ENCODE measurements around the gene RACGAP1.
"Not testable (repeated sequence)": the region's sequence is repeated elsewhere in the genome, so short reads cannot be mapped to it uniquely, and the experiment has no call there.

RACGAP1 gene

DNA sequence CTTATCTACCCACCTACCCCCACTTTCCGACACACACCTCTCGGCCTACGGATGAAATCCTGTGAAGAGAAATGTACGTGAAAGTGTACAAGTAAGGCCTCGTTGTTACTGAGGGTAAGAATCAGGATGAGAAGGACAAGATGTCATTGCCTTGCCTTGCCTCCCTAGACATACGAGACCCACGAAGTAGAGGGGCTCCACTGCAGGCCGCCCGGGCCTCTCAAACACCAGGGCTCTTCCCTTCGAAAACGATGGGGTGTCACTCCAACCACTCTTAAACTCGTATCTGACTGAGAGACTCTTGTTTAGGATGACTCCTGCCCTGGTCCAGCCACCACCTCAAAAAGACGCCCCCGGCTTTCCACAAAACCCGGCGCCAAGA, 498 bp downstream of the RACGAP1 start:
- DNase-seq: no peak

DNA sequence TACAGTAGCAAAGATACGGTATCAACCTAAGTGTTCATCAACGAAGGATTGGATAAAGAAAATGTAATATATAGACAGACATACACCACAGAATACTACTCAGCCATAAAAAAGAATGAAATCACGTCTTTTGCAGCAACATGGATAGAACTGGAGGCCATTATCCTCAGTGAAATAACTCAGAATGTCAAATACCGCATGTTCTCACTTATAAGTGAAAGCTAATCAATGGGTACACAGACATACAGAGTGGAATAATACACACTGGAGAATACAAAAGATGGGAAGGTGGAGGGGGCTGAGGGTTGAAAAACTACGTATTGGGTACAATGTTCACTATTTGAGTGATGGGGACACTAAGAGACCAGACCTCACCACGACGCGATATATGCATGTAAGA, 1.1 kb downstream of the RACGAP1 start:
- DNase-seq: no peak

DNA sequence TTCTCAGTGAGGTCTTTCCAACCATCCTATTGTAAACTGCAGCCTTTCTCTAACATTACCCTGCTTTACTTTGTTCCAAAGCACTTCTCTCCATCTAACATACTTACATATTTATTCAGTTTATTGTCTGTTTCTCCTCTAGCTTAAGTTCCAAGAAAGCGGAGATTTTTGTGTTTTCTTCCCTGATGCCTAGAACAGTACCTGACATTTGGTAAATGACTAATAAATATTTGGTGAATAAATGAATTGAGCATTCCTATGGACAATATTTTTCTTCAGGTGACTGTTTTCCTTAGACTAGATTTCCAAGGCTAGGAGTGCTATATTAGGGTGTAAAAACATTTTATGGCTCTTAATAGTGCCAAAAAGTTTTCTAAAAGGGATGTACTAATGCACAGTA, 2.4 kb downstream of the RACGAP1 start:
- no peak for DNase-seq

DNA sequence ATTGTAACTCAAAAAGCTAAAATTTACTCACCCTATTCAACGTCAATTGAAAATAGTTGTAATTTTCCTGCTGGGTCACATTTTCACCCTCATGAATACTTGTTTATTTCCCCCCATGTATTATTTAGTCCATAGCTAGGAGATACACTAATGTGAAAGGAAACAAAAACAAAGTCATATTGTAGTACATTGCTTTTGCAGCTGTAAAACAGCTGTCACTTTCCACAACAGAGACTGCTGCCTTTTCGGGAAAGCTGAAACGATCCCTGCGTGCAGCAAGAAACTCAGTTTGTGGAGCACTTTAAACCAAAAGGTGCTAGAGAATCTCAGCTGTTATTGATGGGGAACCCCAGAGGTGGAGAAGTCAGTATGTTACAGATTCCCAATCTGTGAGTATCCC, 4.3 kb downstream of the RACGAP1 start:
- no peak for DNase-seq

DNA sequence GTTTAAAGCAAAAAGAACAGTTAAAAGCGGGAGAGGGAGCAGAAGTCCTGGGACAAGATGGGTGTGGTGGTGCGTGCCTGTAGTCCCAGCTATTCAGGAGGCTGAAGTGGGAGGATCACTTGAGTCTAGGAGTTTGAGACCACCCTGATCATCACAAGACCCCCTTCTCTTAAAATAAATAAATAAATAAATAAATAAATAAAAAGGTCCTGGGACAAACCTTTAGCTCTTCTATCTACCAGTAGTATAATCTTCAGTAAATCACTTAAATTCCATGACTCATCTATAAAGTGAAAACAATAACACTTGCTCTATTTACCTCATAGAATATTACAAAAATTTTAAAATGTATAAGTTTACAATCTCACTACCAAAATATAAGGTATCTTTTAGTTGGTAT, 5.8 kb downstream of the RACGAP1 start:
- DNase-seq: no peak

DNA sequence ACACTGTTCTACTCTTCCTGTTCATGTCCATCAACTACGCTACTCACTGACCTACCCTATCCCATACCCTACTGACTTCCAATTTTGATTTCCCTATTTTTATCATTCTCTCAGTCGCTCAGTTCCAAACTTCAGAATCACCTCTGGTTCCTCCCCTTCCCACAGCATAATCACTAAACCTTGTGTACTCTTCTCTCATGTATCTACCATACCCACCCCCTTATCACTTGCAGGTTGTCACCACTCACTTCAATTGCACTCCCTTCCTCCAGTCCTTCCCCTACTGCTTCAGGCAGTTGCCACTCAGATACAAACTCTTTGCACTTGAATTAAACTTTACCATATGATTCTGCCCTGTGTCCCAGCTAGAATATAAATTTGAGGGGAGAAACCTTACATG, 6.3 kb downstream of the RACGAP1 start:
- DNase-seq: no peak

DNA sequence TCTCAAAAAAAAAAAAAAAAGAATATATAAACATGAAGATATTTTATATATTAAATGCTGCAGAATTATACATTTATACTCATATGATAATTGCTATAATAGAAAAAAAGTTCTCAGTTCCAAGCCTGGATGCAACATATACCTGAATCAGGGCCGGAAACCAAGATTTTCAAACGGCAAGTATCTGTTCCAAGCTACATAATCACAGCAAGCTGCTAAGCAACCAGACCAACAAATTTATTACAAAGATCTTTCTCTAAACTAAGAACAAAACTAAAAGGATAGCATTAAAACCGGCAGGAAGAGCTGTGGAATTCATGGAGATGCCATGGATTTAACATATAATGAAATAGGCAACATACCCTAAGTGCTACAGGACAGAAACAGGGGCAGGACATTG, 7.1 kb downstream of the RACGAP1 start:
- no peak for DNase-seq

DNA sequence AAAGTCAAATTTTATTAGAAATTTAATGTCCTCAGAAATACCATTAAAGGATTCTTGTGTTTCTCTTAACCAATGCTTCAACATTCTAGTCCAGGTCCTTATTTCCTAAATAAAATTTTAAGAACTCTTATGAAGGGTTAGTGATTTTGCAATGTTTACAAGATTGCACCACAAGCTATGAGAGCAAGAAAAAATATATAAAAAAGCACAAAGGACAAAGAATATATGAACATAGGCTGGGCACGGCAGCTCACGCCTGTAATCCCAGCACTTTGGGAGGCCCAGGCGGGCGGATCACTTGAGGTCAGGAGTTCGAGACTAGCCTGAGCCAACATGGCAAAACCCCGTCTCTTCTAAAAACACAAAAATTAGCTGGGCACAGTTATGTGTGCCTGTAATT, 7.7 kb downstream of the RACGAP1 start:
- no peak for DNase-seq

DNA sequence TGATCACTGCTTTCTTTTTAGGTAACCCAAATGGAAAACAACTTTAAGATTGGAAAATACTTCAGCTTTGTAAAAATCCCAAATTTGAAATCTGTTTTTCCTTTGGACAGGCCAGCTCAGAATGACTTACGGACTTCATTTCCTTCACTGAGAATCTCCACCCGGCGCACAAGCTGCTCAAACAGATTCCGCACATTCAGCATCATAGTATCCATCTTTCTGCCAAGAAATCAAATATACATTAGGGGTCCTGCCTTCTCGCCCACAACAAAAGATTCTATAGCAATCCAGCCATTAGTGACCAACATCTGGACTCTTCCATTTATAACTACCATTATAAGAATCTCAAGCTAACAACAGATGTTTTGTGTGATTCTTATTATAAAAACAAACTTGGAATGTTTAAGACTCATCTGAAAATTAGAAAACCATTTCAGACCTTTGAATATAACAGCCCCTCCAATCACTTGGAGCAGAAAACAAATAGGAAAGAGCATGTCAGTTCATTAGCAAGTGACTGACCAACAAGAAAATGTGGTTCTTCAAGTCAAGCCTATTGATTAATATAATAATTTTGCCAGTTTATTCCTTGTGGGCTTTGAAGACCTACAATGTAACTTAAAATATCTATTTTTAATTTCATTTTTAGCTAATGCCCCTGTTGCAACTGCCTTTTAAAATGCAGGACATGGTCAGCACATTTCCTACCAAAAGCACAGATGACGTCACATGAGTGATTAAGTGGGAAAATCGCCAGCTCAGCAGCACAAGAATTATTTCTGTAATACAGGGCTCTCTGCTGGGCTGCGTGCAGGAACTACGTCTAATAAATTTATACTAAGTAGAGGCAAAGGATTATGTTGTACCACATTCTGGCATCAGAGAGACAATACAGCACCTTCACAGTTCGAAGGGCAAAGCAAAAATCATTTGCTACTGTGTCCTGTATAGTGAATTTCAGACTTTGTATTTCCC, 8.5 kb downstream of the RACGAP1 start:
- DNase-seq: no peak

DNA sequence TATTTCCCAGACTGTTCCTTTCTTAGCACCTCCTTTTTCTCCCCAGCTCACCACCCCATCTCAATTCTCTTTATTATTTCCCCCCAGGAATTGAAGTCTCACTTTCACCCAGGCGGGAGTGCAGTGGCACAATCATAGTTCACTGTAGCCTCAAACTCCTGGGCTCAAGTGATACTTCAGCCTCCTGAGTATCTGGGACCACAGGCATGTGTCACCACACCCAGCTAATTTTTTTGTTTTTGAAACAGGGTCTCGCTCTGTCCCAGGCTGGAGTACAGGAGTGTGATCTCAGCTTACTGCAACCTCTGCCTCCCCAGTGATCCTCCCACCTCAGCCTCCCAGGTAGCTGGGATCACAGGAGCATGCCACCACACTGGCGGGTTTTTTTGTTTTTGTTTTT, 11.0 kb downstream of the RACGAP1 start:
- DNase-seq: no peak

DNA sequence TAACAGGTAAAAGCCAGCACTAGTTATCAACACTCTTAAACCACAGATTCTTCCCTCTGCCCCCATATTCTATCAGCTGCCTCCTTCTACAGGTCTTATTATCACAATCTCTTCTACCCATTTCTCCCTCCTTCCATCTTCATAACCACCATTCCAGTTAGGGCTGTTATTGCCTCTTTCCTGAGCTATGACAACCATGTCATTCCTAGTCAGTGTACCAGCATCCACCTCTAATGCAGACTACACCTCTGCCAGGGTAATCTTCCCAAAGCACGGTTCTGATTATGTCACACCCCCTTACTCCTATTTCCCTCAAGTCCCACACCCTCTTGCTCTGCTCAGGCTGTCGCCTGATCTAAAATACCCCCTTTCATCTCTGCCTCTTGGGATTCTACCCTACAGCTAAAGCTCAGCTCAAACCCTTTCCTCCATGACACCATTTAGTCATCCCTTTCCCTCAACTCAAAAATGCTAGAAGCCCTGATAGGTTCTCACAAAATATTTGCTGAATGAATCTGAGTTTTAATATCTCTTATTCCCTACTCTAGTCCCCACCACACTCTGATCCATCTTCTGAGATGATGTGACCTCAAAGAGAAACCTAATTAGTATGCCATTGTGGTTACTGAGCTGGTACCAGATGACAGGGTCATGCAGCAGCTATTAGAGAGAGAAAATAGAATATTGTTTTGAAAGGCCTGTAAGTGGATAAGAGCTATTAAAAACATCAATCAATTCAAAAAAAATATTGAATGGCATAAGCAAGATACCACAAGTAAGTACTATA, 11.7 kb downstream of the RACGAP1 start:
- DNase-seq: no peak

DNA sequence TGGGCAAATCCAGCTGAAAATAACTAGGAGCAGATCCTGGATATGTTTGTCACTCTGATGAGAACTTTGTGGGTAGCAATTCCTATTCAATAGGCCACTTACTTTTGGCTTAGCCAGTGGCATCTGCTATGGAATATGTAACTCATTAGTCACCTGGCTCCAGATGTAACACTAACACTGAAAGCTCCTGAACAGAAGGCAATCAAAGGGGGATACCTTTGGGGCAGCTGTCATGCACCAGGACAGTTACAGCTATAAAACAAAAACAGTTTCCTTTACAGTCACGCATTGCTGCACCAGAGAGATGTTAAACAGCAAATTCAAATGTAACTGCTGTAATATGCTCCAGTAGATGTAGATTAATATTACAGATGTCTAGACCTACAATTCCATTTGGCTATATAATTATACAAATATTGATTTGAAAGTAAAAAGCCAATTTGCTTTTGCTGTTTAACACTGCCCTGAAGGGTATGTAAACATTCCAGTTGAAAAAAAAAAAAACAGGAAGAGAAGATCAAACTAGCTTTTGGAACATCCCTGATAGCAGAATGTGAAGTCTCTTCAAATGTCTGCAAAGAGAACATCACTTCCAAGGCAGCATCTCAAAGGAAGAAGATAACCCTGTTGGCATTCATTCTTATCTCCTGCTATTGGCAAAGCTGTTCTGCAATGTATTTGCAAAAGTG, 18.4 kb downstream of the RACGAP1 start:
- DNase-seq: no peak

DNA sequence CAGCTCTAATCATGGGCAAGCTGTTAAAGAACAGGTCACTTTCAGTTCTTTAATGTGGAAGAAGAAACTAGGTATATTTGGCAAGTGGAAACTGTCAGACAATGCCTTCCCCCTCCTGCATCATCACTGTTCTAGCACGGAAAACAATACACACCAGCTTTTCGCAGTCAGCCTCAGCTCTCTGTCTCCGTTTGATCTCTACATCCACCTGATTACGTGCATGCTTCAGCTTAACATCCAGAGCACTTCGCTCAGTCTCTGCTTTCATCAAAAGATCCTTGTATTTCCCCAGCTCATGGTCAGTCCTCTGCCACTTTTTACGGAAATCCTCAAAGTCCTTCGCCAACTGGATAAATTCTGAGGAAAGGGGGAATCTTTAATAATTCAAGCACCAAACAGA, 19.0 kb downstream of the RACGAP1 start:
- DNase-seq: no peak

DNA sequence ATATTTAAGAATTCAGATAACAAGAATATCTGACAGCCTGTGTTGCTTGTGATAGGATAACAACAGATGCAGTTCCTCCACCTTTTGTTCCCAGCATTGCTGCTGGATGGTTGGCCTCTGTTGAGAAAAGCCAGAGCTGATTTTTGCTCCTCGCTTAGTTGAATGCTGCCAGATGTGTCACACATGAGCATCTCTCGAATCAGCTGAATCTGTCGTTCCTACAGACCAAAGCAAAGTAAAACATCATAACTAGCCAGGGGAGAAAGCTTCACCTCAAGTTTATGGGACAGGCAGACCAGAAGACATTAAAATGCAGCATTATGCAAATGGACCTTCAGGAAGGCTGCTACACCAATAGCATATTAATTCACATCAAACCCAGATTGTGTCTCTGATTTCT, 20.1 kb downstream of the RACGAP1 start:
- DNase-seq: no peak

DNA sequence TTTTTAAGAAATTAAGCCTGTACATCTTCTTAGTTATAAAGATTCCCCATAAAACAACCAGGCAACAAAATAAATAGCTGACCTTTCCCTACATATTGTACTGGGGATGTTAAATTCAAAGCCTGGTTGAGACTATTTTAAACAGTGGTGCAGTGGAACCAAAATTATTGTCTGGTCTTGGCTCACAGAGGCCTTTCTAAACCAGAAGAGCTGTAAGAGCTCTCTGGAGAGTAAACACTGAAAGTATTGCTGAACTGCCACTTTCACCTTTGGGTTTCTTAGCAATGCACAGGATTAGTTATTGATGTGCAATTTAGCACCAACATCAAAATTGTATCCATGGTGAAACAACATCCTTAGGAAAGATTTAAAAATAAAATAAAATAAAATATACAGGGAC, 20.6 kb downstream of the RACGAP1 start:
- no peak for DNase-seq

DNA sequence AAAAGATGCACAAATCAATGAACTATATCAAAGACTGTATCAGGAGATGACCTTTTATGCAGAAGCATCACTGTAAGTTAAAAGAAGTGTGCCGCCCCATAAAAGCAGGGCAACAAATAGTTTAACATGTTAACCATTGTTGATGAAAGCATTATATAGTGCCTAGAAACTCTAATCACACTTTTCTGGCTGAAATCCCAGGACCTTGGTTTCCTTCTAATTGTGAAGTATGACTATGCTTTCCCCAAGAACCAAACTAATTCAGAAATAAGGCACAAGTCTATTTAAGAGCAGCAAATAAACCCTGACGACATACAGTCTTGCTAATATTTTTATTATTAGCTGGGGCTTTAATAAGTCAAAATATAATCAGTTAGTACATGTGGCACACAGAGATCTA, 21.7 kb downstream of the RACGAP1 start:
- no peak for DNase-seq

DNA sequence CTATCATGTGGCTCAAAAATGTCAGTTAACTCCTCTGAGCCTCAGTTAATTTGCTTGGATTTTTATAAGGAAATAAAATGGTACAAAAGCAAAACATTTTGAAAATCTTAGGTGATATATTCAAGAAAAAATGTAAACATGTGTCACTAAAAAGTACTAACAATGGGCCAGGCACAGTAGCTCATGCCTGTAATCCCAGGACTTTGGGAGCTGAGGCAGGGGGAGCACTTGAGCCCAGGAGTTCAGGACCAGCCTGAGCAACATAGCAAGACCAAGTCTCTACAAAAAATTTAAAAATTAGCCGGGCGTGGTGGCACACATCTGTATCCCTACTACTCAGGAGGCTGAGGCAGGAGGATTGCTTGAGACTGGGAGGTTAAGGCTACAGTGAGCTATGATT, 26.8 kb downstream of the RACGAP1 start:
- DNase-seq: no peak

DNA sequence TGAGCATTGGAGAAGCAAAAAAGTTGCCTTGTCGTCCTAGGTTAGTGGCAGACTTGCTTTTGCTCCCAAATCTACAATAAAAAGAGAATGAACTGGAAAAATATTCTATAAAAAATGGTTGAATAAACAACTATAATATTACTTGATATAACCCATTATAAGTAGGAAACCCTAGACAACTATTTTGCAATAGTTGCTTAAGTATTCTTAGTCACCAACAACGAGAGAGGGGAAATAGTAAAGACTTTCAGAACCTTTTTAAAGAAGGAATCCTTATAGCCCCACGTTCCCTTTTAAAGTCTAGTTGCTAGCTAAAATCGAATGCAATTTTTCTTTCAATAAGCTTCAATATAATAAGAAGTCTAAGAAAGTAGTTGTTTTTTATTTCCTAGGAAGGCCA, 35.0 kb downstream of the RACGAP1 start:
- DNase-seq: no peak

DNA sequence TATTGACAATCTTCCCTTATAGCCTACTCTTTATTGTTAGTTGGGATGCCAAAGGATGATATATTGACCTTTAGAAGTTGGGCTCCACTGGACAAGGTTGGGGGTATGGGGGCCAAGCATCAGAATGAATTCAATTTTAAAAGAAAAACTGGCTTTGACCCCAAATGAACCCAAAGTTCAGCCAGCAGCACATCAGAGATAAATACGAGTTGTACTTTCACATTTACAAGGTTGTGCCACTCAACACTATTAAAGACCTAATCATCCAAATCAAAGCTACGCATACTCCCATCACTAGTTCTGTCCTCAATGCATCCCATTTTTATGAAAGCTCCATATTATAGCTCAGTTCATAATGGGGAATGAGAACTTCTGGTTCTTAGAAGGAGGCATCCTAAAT, 35.9 kb downstream of the RACGAP1 start:
- not testable (repeated sequence) for DNase-seq

DNA sequence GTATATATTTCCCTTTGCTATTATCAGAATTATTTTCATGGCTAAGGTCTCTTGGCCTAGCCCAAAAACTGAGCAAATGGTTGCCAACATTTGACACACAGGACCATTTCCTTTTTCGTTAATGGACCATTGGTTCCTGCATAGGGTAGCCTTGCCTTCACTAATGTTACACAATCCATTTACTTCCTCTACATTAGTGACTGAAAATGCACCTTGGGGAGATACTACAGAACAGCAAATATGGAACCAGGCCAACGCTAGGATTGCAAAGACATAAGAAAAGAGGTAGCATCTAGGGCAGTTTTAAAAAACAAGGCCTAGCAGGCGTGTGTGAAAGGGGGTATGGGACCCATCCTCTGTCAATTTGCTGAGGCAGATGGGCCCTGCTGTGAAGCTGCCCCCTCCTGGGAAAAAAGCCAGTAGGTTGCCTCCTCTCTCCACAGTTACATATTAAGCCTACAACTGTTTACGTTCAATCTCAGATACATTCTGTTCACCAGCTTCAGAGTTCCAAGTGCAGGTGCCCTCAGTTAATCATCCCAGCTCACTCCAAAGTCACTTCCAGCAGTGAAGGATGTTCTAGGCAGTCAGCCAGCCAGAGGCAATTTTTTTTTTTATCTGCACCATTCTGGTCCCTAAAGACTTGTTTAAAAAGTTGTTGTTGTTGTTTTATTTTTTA, 37.5 kb downstream of the RACGAP1 start:
- DNase-seq: no peak

DNA sequence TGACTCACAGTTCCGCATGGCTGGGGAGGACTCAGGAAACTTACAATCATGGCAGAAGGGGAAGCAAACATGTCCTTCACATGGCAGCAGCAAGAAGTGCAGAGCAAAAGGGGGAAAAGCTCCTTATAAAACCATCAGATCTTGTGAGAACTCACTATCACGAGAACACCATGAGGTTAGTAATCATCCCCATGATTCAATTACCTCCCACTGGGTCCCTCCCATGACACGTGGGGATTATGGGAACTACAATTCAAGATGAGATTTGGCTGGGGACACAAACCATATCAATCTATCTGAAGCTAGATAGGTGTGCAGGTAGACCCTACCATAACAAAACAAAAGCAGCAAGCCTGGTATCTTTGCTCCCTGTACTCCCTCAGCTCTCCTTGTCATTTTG, 38.8 kb downstream of the RACGAP1 start:
- not testable (repeated sequence) for DNase-seq

DNA sequence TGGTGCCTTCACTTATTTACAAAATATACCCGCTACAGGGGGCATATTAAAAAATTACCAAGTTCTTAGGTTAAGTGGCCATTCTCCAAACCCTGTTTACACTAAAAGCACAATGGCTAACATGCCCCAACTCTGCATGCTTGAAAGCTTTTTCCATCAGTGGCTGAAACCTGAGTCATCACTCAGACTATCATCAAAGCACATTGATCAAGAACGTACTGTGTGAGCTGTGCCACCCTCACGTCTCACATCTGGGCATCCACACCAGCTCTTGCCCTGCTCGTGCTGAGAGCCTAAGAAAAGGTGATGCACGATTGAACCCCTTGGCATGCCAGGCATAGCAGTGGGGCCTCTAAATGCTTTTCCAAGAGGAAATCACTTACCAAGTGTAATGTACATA, 39.3 kb downstream of the RACGAP1 start:
- no peak for DNase-seq
